H1 (cell line): ENCODE data around the gene ZNF524. TPM values are rescaled to one million over a fixed set of nuclear protein-coding genes. Genes with fewer than 3 reads are reported as not detected.

ENCODE experiments used
- CTCF ChIA-PET: fragments of 300-600 bp; sonication (Branson Sonifier 250); formaldehyde crosslinking; loops from one replicate; lab custom pipeline; 2021; ENCODE audit not compliant: partially characterized antibody; lab: Charles Lee
- POLR2A ChIA-PET: fragments of 300-600 bp; sonication (Branson Sonifier 250); formaldehyde crosslinking; loops from one replicate; lab custom pipeline; 2021; ENCODE audit warnings: inconsistent platforms; ENCODE audit not compliant: partially characterized antibody; lab: Charles Lee
- DNase-seq, 2 experiments: peaks; one replicate each; pipeline versions ENCODE4 v3.0.0 to v3.0.0-alpha.2; 2010 to 2022; ENCODE audit warnings: low spot score in 2 of 2, low read depth in 1 of 2, mixed read lengths in 1 of 2
- FAIRE-seq: peaks from 2 replicates; lab custom pipeline; 2011; peaks lifted over from hg19 to GRCh38; lab: Jason Lieb, UNC
- H2AFZ ChIP-seq: 2 replicates; pipeline ENCODE4 v1.8.1; 2012; ENCODE audit warnings: low read length, inconsistent platforms
- H2AK5ac ChIP-seq: 2 replicates; pipeline ENCODE4 v1.6.1; 2013; ENCODE audit warnings: low read depth, low read length
- H2BK120ac ChIP-seq: replicated peaks from 2 replicates; pipeline ENCODE3; 2013; ENCODE audit warnings: low read depth, low read length, inconsistent platforms
- H2BK12ac ChIP-seq: 2 replicates; pipeline ENCODE4 v1.6.1; 2013; ENCODE audit warnings: low read depth, low read length
- H2BK15ac ChIP-seq: 2 replicates; pipeline ENCODE4 v1.6.1; 2013; ENCODE audit warnings: low read length
- H2BK20ac ChIP-seq: 2 replicates; pipeline ENCODE4 v1.6.1; 2013; ENCODE audit warnings: low read length
- H2BK5ac ChIP-seq: 2 replicates; pipeline ENCODE4 v1.6.1; 2013; ENCODE audit warnings: low read depth, low read length
- H3K14ac ChIP-seq: 2 replicates; pipeline ENCODE4 v1.6.1; 2013; ENCODE audit warnings: inconsistent platforms; ENCODE audit not compliant: insufficient read length
- H3K18ac ChIP-seq: 2 replicates; pipeline ENCODE4 v1.6.1; 2013; ENCODE audit warnings: low read length; ENCODE audit errors: extremely low read depth
- H3K23ac ChIP-seq: 2 replicates; pipeline ENCODE4 v1.6.1; 2013; ENCODE audit warnings: inconsistent platforms; ENCODE audit not compliant: insufficient read length
- H3K23me2 ChIP-seq: 2 replicates; pipeline ENCODE4 v1.6.1; 2013; ENCODE audit warnings: low read depth, low read length
- H3K27ac ChIP-seq: 2 replicates; pipeline ENCODE4 v1.6.1; 2011; ENCODE audit warnings: low read depth, low read length, inconsistent platforms
- H3K27me3 ChIP-seq, 4 experiments: replicated peaks in 1 of 4; 1 replicate in 1 of 4; 2 replicates in 3 of 4; pipeline versions ENCODE4 v1.6.1 to v1.8.1; 2011 to 2013; ENCODE audit warnings: low read length in 3 of 4, mild to moderate bottlenecking in 3 of 4, inconsistent platforms in 2 of 4, mixed read lengths in 2 of 4, moderate library complexity in 1 of 4; ENCODE audit not compliant: control insufficient read depth in 3 of 4, insufficient read depth in 3 of 4; ENCODE audit errors: extremely low read depth in 1 of 4
- H3K36me3 ChIP-seq, 4 experiments: 2 replicates each; pipeline versions ENCODE4 v1.6.1 to v1.8.1; 2011 to 2013; ENCODE audit warnings: mild to moderate bottlenecking in 4 of 4, low read length in 3 of 4, moderate library complexity in 2 of 4, control low read depth in 1 of 4, inconsistent platforms in 1 of 4; ENCODE audit not compliant: insufficient read depth in 4 of 4, control insufficient read depth in 2 of 4
- H3K4ac ChIP-seq: replicated peaks from 2 replicates; pipeline ENCODE3; 2013; ENCODE audit warnings: low read length, low read depth, mixed read lengths, inconsistent platforms; ENCODE audit not compliant: insufficient read length
- H3K4me1 ChIP-seq, 4 experiments: replicated peaks in 1 of 4; 1 replicate in 1 of 4; 2 replicates in 3 of 4; pipeline versions ENCODE4 v1.6.1 to v1.8.1; 2011 to 2013; ENCODE audit warnings: low read length in 3 of 4, inconsistent platforms in 2 of 4, mixed read lengths in 1 of 4; ENCODE audit not compliant: insufficient read depth in 4 of 4, control insufficient read depth in 3 of 4
- H3K4me2 ChIP-seq, 2 experiments: 2 replicates each; pipeline versions ENCODE4 v1.6.1 to v1.8.1; 2011 to 2013; ENCODE audit warnings: low read depth in 2 of 2, low read length in 2 of 2, control low read depth in 1 of 2, inconsistent platforms in 1 of 2, mild to moderate bottlenecking in 1 of 2; ENCODE audit not compliant: insufficient read depth in 1 of 2
- H3K4me3 ChIP-seq, 4 experiments: fragments of 200-600, 300-600 bp in 1 of 4; sonication (generic), shearing (Covaris generic), sonication (Bioruptor Twin) in 1 of 4; 2 replicates each; pipeline versions ENCODE4 v1.5.1 to v1.8.1; 2011 to 2016; ENCODE audit warnings: low read length in 4 of 4, low read depth in 3 of 4, control low read depth in 2 of 4, inconsistent platforms in 2 of 4, mild to moderate bottlenecking in 2 of 4, mixed read lengths in 1 of 4, moderate library complexity in 1 of 4; ENCODE audit not compliant: insufficient read depth in 2 of 4; ENCODE audit errors: extremely low read depth in 1 of 4
- H3K56ac ChIP-seq: replicated peaks from 2 replicates; pipeline ENCODE3; 2013; ENCODE audit warnings: low read depth, mild to moderate bottlenecking, mixed read lengths, low read length, inconsistent platforms; ENCODE audit not compliant: insufficient read length
- H3K79me1 ChIP-seq: 2 replicates; pipeline ENCODE4 v1.6.1; 2013; ENCODE audit warnings: low read depth, low read length, control low read depth
- H3K79me2 ChIP-seq, 2 experiments: 2 replicates each; pipeline versions ENCODE4 v1.6.1 to v1.8.1; 2012 to 2013; ENCODE audit warnings: low read length in 2 of 2, mild to moderate bottlenecking in 2 of 2, inconsistent platforms in 1 of 2; ENCODE audit not compliant: insufficient read depth in 2 of 2, control insufficient read depth in 1 of 2
- H3K9ac ChIP-seq, 4 experiments: replicated peaks in 1 of 4; 1 replicate in 1 of 4; 2 replicates in 3 of 4; pipeline versions ENCODE4 v1.6.1 to v1.8.1; 2011 to 2013; ENCODE audit warnings: low read depth in 3 of 4, low read length in 3 of 4, control low read depth in 2 of 4, mild to moderate bottlenecking in 2 of 4, moderate library complexity in 2 of 4, inconsistent platforms in 1 of 4; ENCODE audit errors: extremely low read depth in 1 of 4
- H3K9me3 ChIP-seq, 2 experiments: 2 replicates each; pipeline versions ENCODE4 v1.6.1 to v1.8.1; 2012 to 2013; ENCODE audit warnings: mild to moderate bottlenecking in 2 of 2, moderate library complexity in 2 of 2, control low read depth in 1 of 2, inconsistent platforms in 1 of 2, low read depth in 1 of 2, low read length in 1 of 2, mixed read lengths in 1 of 2; ENCODE audit not compliant: insufficient read depth in 2 of 2
- H4K20me1 ChIP-seq, 2 experiments: replicated peaks in 1 of 2; 2 replicates each; pipeline versions ENCODE3 to v1.8.1; 2011 to 2013; ENCODE audit warnings: inconsistent platforms in 2 of 2, low read length in 2 of 2, mild to moderate bottlenecking in 1 of 2; ENCODE audit not compliant: insufficient read depth in 2 of 2, control insufficient read depth in 1 of 2
- H4K5ac ChIP-seq: 2 replicates; pipeline ENCODE4 v1.6.1; 2013; ENCODE audit warnings: low read length, low read depth, mixed read lengths, inconsistent platforms; ENCODE audit not compliant: insufficient read length
- H4K8ac ChIP-seq: 2 replicates; pipeline ENCODE4 v1.8.0; 2013; ENCODE audit warnings: mild to moderate bottlenecking, moderate library complexity, low read length, inconsistent platforms; ENCODE audit not compliant: insufficient read depth; ENCODE audit errors: extremely low read depth
- H4K91ac ChIP-seq: replicated peaks from 2 replicates; pipeline ENCODE3; 2013; ENCODE audit warnings: low read length, mixed read lengths, inconsistent platforms; ENCODE audit not compliant: insufficient read length
- POLR2AphosphoS5 ChIP-seq: IDR thresholded peaks from 2 replicates; pipeline ENCODE4 v1.6.1; 2011; ENCODE audit warnings: low read depth, low read length
- USF2 ChIP-seq: IDR thresholded peaks from 2 replicates; pipeline ENCODE4 v1.6.1; 2011; ENCODE audit warnings: low read length, improper control_type of control experiment
- YY1 ChIP-seq: IDR thresholded peaks from 2 replicates; pipeline ENCODE4 v1.6.1; 2011; ENCODE audit warnings: low read depth, mild to moderate bottlenecking, low read length
- WGBS, 2 experiments: shearing (Covaris generic) in 1 of 2; methylation state at CpG; one replicate each; pipeline versions ENCODE4 v1.1.6 to v1.1.7; 2013 to 2015; ENCODE audit warnings: low lambda C conversion rate in 2 of 2, mixed read lengths in 2 of 2, inconsistent platforms in 1 of 2, low coverage in 1 of 2, missing lambda C conversion rate in 1 of 2; ENCODE audit not compliant: insufficient replicate concordance in 2 of 2, insufficient coverage in 1 of 2, insufficient read length in 1 of 2; ENCODE audit errors: extremely low coverage in 1 of 2, missing lambda C conversion rate in 1 of 2; 5-methylcytosine and 5-hydroxymethylcytosine counted together
- polyA plus RNA-seq, 7 experiments: library from polyadenylated mRNA; depleted of rRNA in 3 of 7; stranded (reverse) in 5 of 7; unstranded in 2 of 7; fragments of >200 nt in 5 of 7; fragments of 200-250 nt in 2 of 7; gene quantifications; 1 replicate in 5 of 7; 2 replicates in 1 of 7; 4 replicates in 1 of 7; pipeline versions ENCODE4 v1.2.1 to v1.2.3, GENCODE V29; 2011 to 2013; ENCODE audit warnings: missing spikeins in 2 of 7, mixed read lengths in 2 of 7
- total RNA-seq: library from RNA; stranded (reverse); fragmentation: NEBNext Ultra II Directional; extraction: Animal tissue kit (Norgen Biotek cat#: 25700); gene quantifications from 2 replicates; pipeline ENCODE4 v1.2.1, GENCODE V29; 2021

ZNF524 gene
- total and polyA plus RNA-seq, 2 of the 8 experiments (the other 6 are each of a cell fraction or from before 2014, with no cell fraction given), result 4.4 to 4.7 TPM

DNA sequence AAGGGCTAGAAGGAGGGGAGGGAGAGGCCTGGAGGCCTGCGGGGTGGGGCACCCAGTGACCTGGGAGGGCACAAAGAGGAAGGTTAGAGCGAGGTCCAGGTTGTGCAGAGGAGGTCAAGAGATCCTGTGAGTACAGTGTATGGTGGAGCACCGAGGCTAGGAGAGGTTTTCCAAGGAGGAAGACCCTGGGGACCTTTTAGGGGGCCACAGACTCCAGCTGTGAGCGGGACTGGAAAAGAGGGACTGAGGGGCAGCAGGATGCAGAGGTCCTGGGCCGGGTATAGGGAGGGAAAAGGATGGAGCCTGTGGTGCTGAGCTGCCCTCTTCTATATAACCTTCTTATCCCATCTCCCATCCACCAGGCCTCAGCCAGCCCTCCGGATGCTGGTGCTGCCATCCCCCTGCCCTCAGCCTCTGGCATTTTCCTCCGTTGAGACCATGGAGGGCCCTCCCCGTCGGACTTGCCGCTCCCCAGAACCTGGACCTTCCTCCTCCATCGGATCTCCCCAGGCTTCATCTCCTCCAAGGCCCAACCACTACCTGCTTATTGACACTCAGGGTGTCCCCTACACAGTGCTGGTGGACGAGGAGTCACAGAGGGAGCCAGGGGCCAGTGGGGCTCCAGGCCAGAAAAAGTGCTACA is 44.2 kb downstream of the ZNF524 start:
- POLR2A ChIA-PET, result interaction anchor here (0.6 to 9.2 kb wide), 5 partner anchors 9 to 1195 kb away, joined by 3 to 96 read pairs (median 3); partner anchors contain the start of gene LENG8

More for the DNA sequence above, 44.2 kb downstream of the ZNF524 start:
- H2BK12ac ChIP-seq, result no peak overlapping the region
- no peak overlapping the region for H3K14ac ChIP-seq
- peak overlapping the region; percentile 48; the same call in 1 of the 2 replicates for H3K18ac ChIP-seq
- H4K20me1 ChIP-seq, result peaks cover 0 to 5% of the 10 kb centered on the region in 2 experiments
- H2BK20ac ChIP-seq, result no peak overlapping the region
- H4K5ac ChIP-seq, result no peak overlapping the region
- H4K8ac ChIP-seq, result peak overlapping the region; percentile 59
- H3K79me2 ChIP-seq, result peaks cover 4 to 21% of the 10 kb centered on the region in 2 experiments; a peak in 3 of 4 replicates
- H3K9me3 ChIP-seq, result no peaks in the 10 kb centered on the region; a peak in 1 of 4 replicates
- no peak overlapping the region for H2BK120ac ChIP-seq
- H3K36me3 ChIP-seq, result peaks cover 7 to 13% (median 10%) of the 10 kb centered on the region in 4 experiments
- H2BK5ac ChIP-seq, result 0 out of 2 replicates have a peak overlapping the region, but pooled peaks have one; percentile 35
- peaks cover 11% of the 10 kb centered on the region for H3K79me1 ChIP-seq
- no peak overlapping the region for H4K91ac ChIP-seq
- peak overlapping the region; percentile 74 to 98 (median 88) for H3K4me3 ChIP-seq
- DNase-seq (no peak), FAIRE-seq (no peak)
- H2AFZ ChIP-seq, result no peak overlapping the region
- peaks cover 36% of the 10 kb centered on the region for H3K23me2 ChIP-seq
- H3K27ac ChIP-seq, result peak overlapping the region; percentile 48
- H3K4me1 ChIP-seq, result peaks cover 0 to 22% (median 12%) of the 10 kb centered on the region in 4 experiments; a peak in 6 of 7 replicates
- no peak overlapping the region for H3K23ac ChIP-seq
- H3K56ac ChIP-seq, result peak overlapping the region; percentile 90
- CTCF ChIA-PET, result interaction anchor here (4.0 to 6.9 kb wide), 3 partner anchors 7 to 13 kb away, joined by 18 to 56 read pairs (median 30); no protein-coding TSS in a partner anchor
- H3K4me2 ChIP-seq, result peak overlapping the region; percentile 90 to 99
- no peak overlapping the region for H2AK5ac ChIP-seq
- peak overlapping the region; percentile 52 to 88 (median 75) for H3K9ac ChIP-seq
- H3K27me3 ChIP-seq, result no peaks in the 10 kb centered on the region
- peak overlapping the region; percentile 91 for H3K4ac ChIP-seq
- WGBS, 2 experiments, result 58% methylated on average over 11 of the region's 12 CpGs; no CpG with 5 or more reads in 1 of the 2 experiments
- TF ChIP-seq YY1, result no peak
- no peak for TF ChIP-seq USF2
- no peak for TF ChIP-seq POLR2AphosphoS5
- H2BK15ac ChIP-seq, result no peak overlapping the region
